Measurements from ENCODE around the gene OR10A5.
"Not testable (repeated sequence)": the region's sequence is repeated elsewhere in the genome, so short reads cannot be mapped to it uniquely, and the experiment has no call there.

OR10A5 gene
- total RNA-seq = 0 to 0.55 (median 0) reads per million in 17 experiments

- DNase-seq = no peak
These were observed at the start of gene OR10A5 for GRCh38 chr11:6845383-6845782. OR10A5 (plus strand) TSS chr11:6845683; CDS start chr11:6845683, 0 bp downstream.

- DNase-seq = peak in 1 of 4 experiments; percentile 5
These were observed 46.1 kb upstream of the OR10A5 start, which contains the start of gene OR6A2 for GRCh38 chr11:6799402-6799801. OR6A2 (minus strand) TSS chr11:6799689; CDS start chr11:6795708, 3,981 bp downstream.

GRCh38 chr11:6801075-6801474, 44.4 kb upstream of the OR10A5 start:
- not testable (repeated sequence) for DNase-seq

- peak; percentile 44 to 64 (median 56) for DNase-seq
These were observed 33.0 kb upstream of the OR10A5 start for GRCh38 chr11:6812390-6813005.

- DNase-seq = peak in 1 of 4 experiments; percentile 14
These were observed 31.8 kb upstream of the OR10A5 start for GRCh38 chr11:6813656-6814055.

GRCh38 chr11:6817694-6818093, 27.8 kb upstream of the OR10A5 start:
- no peak for DNase-seq

GRCh38 chr11:6818967-6819366, 26.5 kb upstream of the OR10A5 start:
- no peak for DNase-seq

- no peak for DNase-seq
These were observed 21.2 kb upstream of the OR10A5 start for GRCh38 chr11:6824136-6824823.

GRCh38 chr11:6825231-6825744, 20.2 kb upstream of the OR10A5 start:
- no peak for DNase-seq

GRCh38 chr11:6828103-6828502, 17.4 kb upstream of the OR10A5 start:
- no peak for DNase-seq

- DNase-seq = no peak
These were observed 12.1 kb upstream of the OR10A5 start for GRCh38 chr11:6833356-6833755.

- peak; percentile 40 to 72 (median 48) for DNase-seq
These were observed 11.5 kb upstream of the OR10A5 start for GRCh38 chr11:6834021-6834420.

- no peak for DNase-seq
These were observed 3.8 kb upstream of the OR10A5 start for GRCh38 chr11:6841694-6842093.

GRCh38 chr11:6843670-6844069, 1.8 kb upstream of the OR10A5 start:
- no peak for DNase-seq

GRCh38 chr11:6844356-6844755, 1.1 kb upstream of the OR10A5 start:
- no peak for DNase-seq

- peak in 3 of 4 experiments; percentile 4 to 20 (median 16) for DNase-seq
These were observed 5.0 kb downstream of the OR10A5 start for GRCh38 chr11:6850526-6850925.

GRCh38 chr11:6854801-6855200, 9.3 kb downstream of the OR10A5 start:
- not testable (repeated sequence) for DNase-seq

GRCh38 chr11:6855971-6856541, 10.6 kb downstream of the OR10A5 start:
- peak in 1 of 4 experiments; percentile 4 for DNase-seq

GRCh38 chr11:6856871-6857270, 11.4 kb downstream of the OR10A5 start:
- DNase-seq = no peak

GRCh38 chr11:6862961-6863360, 17.5 kb downstream of the OR10A5 start, which contains the start of gene OR10A2:
OR10A2 (plus strand) TSS chr11:6863057; CDS start chr11:6869755, 6,698 bp downstream.
- DNase-seq = peak in 1 of 4 experiments; percentile 2

- DNase-seq = peak; percentile 1 to 63 (median 34)
These were observed 19.0 kb downstream of the OR10A5 start for GRCh38 chr11:6864438-6864837.

- DNase-seq = no peak
These were observed 25.8 kb downstream of the OR10A5 start for GRCh38 chr11:6871278-6871677.

- no peak for DNase-seq
These were observed 30.3 kb downstream of the OR10A5 start for GRCh38 chr11:6875761-6876160.

Measured in suppressor macrophage (primary cell).